Upper lobe of left lung (tissue), 6 donors: ENCODE results near the gene BACE1. TPM values are rescaled to one million over a fixed set of nuclear protein-coding genes. Genes with fewer than 3 reads are reported as not detected.

Experiments
- ATAC-seq, 2 donors: fragments of 200-7000 bp; cut with Tn5 transposase; one replicate each; pipeline ENCODE4 v1.9.1; 2022; ENCODE audit warnings: mild to moderate bottlenecking in 2 of 2, moderate library complexity in 2 of 2; ENCODE audit not compliant: low FRiP score in 2 of 2
- DNase-seq, 2 donors: peaks; one replicate each; pipeline ENCODE4 v3.0.0-alpha.2; 2019 to 2020
- H3K27ac ChIP-seq, 4 donors: fragments of 200-600 bp; sonication (generic); one replicate each; pipeline ENCODE4 v1.5.1; 2016 to 2019
- H3K27me3 ChIP-seq, 4 donors: fragments of 200-600 bp; sonication (generic); one replicate each; pipeline ENCODE4 v1.5.1; 2017 to 2019
- H3K36me3 ChIP-seq, 4 donors: fragments of 200-600 bp; sonication (generic); one replicate each; pipeline ENCODE4 v1.5.1; 2016 to 2019
- H3K4me1 ChIP-seq, 4 donors: fragments of 200-600 bp; sonication (generic); one replicate each; pipeline ENCODE4 v1.5.1; 2018 to 2019
- H3K4me3 ChIP-seq, 4 donors: fragments of 200-600 bp; sonication (generic); one replicate each; pipeline ENCODE4 v1.5.1; 2017 to 2019; ENCODE audit warnings: mild to moderate bottlenecking in 2 of 4, moderate library complexity in 1 of 4
- H3K9me3 ChIP-seq, 4 donors: fragments of 200-600 bp; sonication (generic); one replicate each; pipeline ENCODE4 v1.5.1; 2018 to 2019
- CTCF ChIP-seq, 6 experiments: fragments of 450-650 bp in 4 of 6; fragments of 200-600 bp in 2 of 6; sonication (generic) in 2 of 6; IDR thresholded peaks; one replicate each; pipeline ENCODE4 v1.5.1; 2016 to 2019; ENCODE audit warnings: antibody characterized with exemption in 6 of 6
- EP300 ChIP-seq, 4 donors: sonication (generic); formaldehyde crosslinking; IDR thresholded peaks; one replicate each; pipeline ENCODE4 v1.5.1; 2017; ENCODE audit warnings: antibody characterized with exemption in 4 of 4, control low read depth in 2 of 4
- POLR2A ChIP-seq, 4 donors: fragments of 450-650 bp; IDR thresholded peaks; one replicate each; pipeline ENCODE4 v1.5.1; 2016 to 2017; ENCODE audit warnings: antibody characterized with exemption in 4 of 4, mild to moderate bottlenecking in 2 of 4
- POLR2AphosphoS5 ChIP-seq, 2 donors: sonication (generic); formaldehyde crosslinking; IDR thresholded peaks; one replicate each; pipeline ENCODE4 v1.5.1; 2017; ENCODE audit warnings: antibody characterized with exemption in 2 of 2
- WGBS, 2 donors: methylation state at CpG; one replicate each; pipeline ENCODE4 v1.1.5; 2017 to 2018; 5-methylcytosine and 5-hydroxymethylcytosine counted together
- total RNA-seq, 6 donors: library from RNA; depleted of rRNA in 4 of 6; stranded (reverse); fragments of >200 nt in 4 of 6; gene quantifications; one replicate each; pipeline versions ENCODE4 v1.1.0 to v1.2.1, GENCODE V29; 2016 to 2021
- donor health status: DM: no; HTN: no; CAD: no; lungs with moderate emphysema.
- donor health status: DM: no; HTN: yes; CAD: no; lungs with severe emphysema.

BACE1 gene
- total RNA-seq, 6 donors from 2014 or later = 11.1 to 37.9 (median 25.5) TPM

DNA sequence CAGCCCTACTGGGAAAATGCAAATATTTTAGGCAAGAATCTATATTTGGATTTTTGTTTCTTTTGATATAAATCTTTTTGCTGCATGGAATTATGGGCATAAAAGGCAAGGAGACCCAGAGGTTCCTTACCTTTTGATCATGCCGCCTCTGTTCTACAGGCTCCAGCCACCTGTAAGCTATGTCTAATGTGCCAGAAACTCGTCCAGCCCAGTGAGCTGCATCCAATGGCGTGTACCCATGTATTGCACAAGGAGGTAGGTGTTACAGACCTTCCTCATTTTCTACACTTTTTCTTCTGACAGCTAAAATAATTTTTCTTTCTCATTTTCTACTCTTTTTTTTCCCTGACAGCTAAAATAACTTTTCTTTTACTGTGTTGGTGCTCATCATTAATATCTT, 33.1 kb downstream of the BACE1 start:
- H3K27ac ChIP-seq = no peak overlapping the region
- peaks cover 3 to 65% (median 45%) of the 10 kb centered on the region in 4 donors for H3K36me3 ChIP-seq
- H3K4me3 ChIP-seq = no peak overlapping the region
- H3K27me3 ChIP-seq = no peaks in the 10 kb centered on the region
- 82 to 88% methylated on average over 3 of the region's 3 CpGs for WGBS, 2 donors
- no peak for DNase-seq
- H3K4me1 ChIP-seq = no peaks in the 10 kb centered on the region
- H3K9me3 ChIP-seq = no peaks in the 10 kb centered on the region
- no peak for ATAC-seq
- no peak for TF ChIP-seq CTCF (IDR thresholded peaks at IDR 0.05)
- TF ChIP-seq EP300 (IDR thresholded peaks at IDR 0.05) = no peak
- no peak for TF ChIP-seq POLR2AphosphoS5 (IDR thresholded peaks at IDR 0.05)
- TF ChIP-seq POLR2A (IDR thresholded peaks at IDR 0.05) = no peak

DNA sequence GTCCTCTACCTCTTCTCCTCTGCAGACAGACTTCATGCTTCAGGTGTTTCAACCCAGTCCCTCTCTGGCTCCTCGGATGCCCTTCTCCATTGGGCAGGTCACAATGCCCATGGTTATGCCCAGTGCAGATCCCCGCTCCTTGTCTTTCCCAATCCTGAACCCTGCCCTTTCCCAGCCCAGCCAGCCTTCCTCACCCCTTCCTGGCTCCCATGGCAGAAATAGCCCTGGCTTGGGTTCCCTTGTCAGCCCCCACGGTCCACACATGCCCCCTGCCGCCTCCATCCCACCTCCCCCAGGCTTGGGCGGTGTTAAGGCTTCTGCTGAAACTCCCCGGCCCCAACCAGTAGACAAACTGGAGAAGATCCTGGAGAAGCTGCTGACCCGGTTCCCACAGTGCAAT, 34.2 kb downstream of the BACE1 start:
- ATAC-seq = no peak
- Histone ChIP-seq H3K27me3 (no peaks in the 10 kb centered on the region), H3K9me3 (no peaks in the 10 kb centered on the region), H3K4me1 (no peaks in the 10 kb centered on the region), H3K4me3 (no peak overlapping the region), H3K36me3 (peaks cover 0 to 59% (median 37%) of the 10 kb centered on the region in 4 donors), H3K27ac (no peak overlapping the region)
- DNase-seq = no peak
- TF ChIP-seq CTCF (IDR thresholded peaks at IDR 0.05) (no peak), EP300 (IDR thresholded peaks at IDR 0.05) (no peak), POLR2AphosphoS5 (IDR thresholded peaks at IDR 0.05) (no peak), POLR2A (IDR thresholded peaks at IDR 0.05) (no peak)
- WGBS, 2 donors = 96 to 98% methylated on average over 7 of the region's 7 CpGs

DNA sequence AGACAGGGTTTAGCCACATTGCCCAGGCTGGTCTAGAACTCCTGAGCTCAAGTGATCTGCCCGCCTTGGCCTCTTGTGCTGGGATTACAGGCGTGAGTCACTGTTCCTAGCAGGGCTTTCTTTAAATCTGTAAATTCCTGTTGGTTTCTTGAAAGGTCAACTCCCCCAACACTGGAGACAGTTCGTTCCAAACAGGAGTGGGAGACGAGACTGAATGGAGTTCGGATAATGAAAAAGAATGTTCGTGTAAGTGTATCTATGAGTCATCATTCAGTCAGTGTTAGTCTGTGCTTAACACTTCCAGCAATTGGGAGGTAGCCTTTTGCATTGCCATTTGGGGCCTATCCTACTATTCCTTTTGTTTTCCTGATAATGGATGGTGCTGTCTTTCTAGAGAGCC, 34.9 kb downstream of the BACE1 start:
- Histone ChIP-seq H3K9me3 (no peaks in the 10 kb centered on the region), H3K27me3 (no peaks in the 10 kb centered on the region), H3K4me3 (no peak overlapping the region), H3K27ac (no peak overlapping the region), H3K36me3 (peaks cover 0 to 59% (median 37%) of the 10 kb centered on the region in 4 donors), H3K4me1 (no peaks in the 10 kb centered on the region)
- 93 to 97% methylated on average over 6 of the region's 6 CpGs for WGBS, 2 donors
- TF ChIP-seq EP300 (IDR thresholded peaks at IDR 0.05) = no peak
- no peak for TF ChIP-seq POLR2A (IDR thresholded peaks at IDR 0.05)
- no peak for TF ChIP-seq CTCF (IDR thresholded peaks at IDR 0.05)
- TF ChIP-seq POLR2AphosphoS5 (IDR thresholded peaks at IDR 0.05) = no peak
- ATAC-seq = peak; percentile 44 to 92
- no peak for DNase-seq

GRCh38 chr11:117279711-117280376, 36.2 kb downstream of the BACE1 start:
- Histone ChIP-seq H3K9me3 (no peaks in the 10 kb centered on the region), H3K36me3 (peaks cover 0 to 48% (median 32%) of the 10 kb centered on the region in 4 donors), H3K27ac (peak overlapping the region in 1 of 4 donors; percentile 17), H3K4me1 (no peaks in the 10 kb centered on the region), H3K27me3 (no peaks in the 10 kb centered on the region), H3K4me3 (no peak overlapping the region)
- 69% methylated on average over 4 of the region's 4 CpGs for WGBS, 2 donors
- no peak for DNase-seq
- ATAC-seq = no peak
- no peak for TF ChIP-seq POLR2A (IDR thresholded peaks at IDR 0.05)
- no peak for TF ChIP-seq POLR2AphosphoS5 (IDR thresholded peaks at IDR 0.05)
- no peak for TF ChIP-seq CTCF (IDR thresholded peaks at IDR 0.05)
- no peak for TF ChIP-seq EP300 (IDR thresholded peaks at IDR 0.05)

- Histone ChIP-seq H3K9me3 (no peaks in the 10 kb centered on the region), H3K27ac (no peak overlapping the region), H3K27me3 (no peaks in the 10 kb centered on the region), H3K4me1 (no peaks in the 10 kb centered on the region), H3K36me3 (peaks cover 0 to 33% (median 25%) of the 10 kb centered on the region in 4 donors), H3K4me3 (no peak overlapping the region)
- TF ChIP-seq EP300 (IDR thresholded peaks at IDR 0.05) (no peak), CTCF (IDR thresholded peaks at IDR 0.05) (no peak), POLR2AphosphoS5 (IDR thresholded peaks at IDR 0.05) (no peak), POLR2A (IDR thresholded peaks at IDR 0.05) (no peak)
- no peak for DNase-seq
- no peak for ATAC-seq
- 90 to 96% methylated on average over 2 of the region's 2 CpGs for WGBS, 2 donors
Measured at GRCh38 chr11:117278347-117278746, 37.7 kb downstream of the BACE1 start.
